GM10847 (cell line): ENCODE results near the gene WRAP53.

Source experiments
- POLR2A ChIP-seq: IDR thresholded peaks from 2 replicates; pipeline ENCODE4 v1.6.1; 2011; ENCODE audit not compliant: insufficient read length; ENCODE audit errors: extremely low read depth

Gene WRAP53

DNA sequence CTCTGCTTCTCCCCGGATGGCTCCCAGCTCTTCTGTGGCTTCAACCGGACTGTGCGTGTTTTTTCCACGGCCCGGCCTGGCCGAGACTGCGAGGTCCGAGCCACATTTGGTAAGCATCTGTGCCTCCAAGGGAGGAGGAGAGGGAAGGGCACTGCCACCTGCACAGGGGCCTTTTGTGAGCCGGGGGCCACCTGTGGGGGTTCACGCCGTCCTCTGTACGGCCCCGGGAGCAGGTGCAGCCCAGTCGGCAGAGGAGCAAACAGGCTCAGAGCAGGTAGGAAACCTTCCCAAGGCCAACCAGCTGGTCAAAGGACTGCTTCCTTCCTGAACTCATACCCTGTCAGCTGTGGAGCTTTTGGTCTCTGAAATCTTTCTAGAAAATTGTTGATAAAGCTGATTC is 13.4 kb downstream of the WRAP53 start:
- TF ChIP-seq POLR2A: no peak

DNA sequence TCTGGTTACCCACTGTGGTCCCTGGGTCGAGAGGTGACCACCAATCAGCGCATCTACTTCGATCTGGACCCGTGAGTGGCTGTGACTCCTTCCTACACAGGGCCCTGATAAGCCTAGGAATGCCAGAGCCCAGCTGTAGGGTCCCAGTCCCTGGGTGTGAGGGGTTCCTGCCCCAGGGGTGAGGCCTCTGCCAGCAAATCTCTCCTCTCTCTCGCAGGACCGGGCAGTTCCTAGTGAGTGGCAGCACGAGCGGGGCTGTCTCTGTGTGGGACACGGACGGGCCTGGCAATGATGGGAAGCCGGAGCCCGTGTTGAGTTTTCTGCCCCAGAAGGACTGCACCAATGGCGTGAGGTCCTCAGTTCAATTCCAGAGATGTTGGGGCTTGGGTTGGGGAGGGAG is 14.5 kb downstream of the WRAP53 start:
- no peak for TF ChIP-seq POLR2A

DNA sequence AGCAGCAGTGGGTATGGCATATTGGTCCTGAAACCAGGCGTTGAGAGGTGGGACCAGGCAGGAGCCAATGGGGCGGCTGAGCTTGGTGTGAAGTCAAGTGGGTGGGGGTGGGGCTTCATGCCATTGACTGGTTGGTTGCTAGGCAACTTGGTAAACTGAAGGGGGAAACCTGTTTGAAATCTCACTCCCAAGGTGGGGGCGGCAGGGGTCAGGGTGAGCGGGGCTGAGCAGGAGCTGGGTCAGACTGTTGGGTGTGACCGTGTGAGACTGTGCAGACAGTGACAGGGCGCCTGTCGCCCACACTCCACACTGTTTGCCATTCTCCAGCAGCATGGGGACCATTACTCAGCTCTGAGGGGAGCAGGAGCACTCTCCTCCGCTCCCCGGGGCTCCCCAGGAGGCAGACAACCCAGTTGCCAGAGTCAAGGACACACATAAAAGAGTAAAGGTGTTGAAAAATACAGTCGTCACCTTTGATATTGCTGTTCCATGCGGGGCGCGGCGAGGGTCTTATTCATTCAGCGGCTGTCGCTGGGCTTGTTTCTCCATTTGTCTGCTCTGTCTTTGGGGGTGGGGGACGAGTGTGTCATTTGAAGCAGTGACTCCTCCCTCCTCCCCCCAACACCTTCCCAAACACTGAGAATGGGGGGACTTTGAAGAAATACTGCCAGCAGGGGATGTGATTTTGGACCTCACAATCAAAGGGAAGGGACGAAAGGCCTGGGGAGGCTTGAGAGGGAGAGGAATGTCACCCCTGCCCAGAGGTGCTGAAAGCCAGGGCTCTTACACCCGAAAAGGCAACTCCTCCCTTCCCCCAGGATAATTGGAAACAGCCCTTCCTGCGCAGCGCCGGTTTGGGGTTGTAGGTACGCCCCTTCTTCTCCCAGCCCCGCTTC is 15.6 kb downstream of the WRAP53 start:
- TF ChIP-seq POLR2A: no peak

DNA sequence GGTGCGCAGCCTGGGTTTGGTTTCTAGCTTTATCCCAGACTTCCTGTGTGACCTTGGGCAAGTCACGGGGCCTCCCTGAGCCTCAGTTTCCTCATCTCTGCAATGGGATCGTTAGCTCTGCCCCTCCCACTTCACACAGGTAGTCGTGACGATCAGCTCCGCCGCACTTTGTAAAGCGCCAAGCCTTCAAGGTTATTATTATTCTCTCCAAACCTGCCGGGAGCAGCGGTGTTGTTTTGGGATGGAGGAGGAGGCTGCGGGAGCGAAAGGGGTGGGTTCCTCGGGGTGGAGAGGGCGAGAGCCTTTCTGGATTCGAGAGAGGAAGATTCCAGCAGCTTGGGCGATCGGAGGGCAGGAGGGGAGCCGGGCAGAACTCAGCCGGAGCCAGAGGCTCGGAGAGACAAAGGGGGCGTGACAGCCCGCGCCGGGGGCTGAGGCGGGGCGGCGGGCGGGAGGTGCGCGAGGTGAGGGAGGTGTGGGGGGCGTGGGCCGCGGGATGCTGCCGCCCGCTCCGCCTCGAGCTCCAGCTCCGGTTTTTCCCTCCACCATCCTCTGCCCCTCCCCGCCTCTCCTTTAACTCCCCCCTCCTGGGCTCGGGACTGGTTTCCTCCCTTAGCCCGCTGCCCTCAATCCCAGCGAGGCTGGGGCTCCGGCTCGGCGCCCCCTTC is 16.5 kb downstream of the WRAP53 start, which contains the start of gene EFNB3:
Gene EFNB3 (plus strand): TSS at position 602 of the 668 bp plus-strand sequence. CDS start 397 bp downstream, outside the sequence.
- no peak for TF ChIP-seq POLR2A

DNA sequence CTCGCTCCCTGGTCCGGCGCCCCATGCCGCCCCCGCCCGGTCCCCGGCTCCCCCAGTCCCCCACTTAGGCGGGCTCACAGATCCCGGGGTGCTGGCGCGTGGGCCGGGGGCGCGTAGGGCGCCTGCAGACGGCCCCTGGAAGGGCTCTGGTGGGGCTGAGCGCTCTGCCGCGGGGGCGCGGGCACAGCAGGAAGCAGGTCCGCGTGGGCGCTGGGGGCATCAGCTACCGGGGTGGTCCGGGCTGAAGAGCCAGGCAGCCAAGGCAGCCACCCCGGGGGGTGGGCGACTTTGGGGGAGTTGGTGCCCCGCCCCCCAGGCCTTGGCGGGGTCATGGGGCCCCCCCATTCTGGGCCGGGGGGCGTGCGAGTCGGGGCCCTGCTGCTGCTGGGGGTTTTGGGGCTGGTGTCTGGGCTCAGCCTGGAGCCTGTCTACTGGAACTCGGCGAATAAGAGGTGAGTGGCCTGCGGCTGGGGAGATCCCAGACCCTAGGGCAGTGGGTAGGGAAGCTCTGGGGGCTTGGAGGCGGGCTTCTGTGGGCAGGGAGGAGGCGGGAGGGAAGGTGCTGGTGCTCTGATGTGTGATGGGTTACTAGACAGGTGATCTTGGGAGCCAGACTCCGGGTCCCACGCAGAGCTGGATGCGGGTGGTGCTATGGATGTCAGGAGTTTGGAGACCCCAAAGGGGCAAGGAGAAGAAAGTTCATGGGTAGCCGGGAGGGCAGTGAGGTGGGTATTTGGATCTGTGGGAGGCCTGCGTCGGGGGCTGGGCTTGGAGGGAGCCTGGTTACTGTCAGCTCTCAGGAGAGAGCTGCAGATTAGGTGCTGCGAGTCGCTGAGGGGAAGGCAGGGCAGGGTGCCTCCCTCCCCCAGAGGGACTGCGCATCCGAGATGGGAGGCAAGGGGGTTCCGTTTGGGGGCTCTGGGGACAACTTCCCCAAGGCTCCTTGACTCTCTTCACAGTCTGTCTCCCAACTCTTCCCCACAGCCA is 17.3 kb downstream of the WRAP53 start:
- TF ChIP-seq POLR2A: no peak

DNA sequence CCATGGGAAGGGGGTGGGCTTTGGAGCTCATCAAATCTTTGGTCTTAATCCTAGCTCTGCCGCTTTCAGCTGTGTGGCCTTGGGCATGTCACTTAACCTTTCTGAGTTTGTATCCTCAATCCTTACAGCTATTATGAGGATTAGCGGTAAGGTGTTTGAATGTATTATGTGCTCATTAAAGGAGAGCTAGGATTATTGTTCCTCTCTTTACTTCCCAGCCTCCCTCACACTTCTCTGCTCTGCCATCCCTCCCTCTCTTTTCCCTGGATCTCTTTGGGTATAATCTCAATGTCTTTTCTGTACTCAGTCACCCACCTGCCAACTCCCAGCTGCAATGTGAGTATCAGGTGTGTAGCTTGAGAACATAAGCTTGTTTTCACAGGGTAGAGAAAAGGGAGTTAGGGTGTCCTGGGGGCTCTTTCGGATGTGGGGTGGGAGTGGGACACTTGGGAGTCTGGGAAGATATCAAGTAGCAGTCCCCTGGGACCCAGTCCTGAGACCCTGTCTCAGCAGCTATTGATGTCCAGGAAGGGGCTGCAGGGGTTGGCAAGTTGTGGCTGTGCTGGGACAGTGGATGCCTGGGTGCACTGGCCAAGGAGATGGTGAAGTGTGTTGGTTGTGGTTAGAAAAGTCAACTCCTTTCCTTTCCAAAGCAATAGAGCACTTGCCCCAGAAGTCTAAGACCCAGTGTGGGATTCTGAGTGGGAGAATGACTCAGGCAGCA is 18.5 kb downstream of the WRAP53 start:
- TF ChIP-seq POLR2A: no peak

DNA sequence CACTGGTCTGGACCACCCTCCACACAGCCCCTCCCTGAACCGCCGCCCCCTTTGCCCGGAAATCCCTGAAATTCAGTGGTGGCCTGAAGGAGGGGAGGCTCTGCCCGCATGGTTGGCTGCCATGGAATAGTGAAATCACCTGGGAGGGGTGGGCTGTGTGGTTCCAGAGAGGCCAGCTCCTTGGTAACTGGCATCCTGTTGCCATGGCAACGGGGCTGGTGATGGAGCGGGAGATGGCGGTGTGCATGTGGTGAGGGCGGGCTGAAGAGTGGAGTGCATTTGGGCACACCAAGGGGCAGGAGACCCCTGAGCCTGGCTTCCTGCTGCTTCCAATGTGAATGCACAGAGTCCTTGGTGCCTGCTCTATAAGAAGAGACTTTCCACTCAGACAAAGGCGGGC is 19.2 kb downstream of the WRAP53 start:
- no peak for TF ChIP-seq POLR2A

DNA sequence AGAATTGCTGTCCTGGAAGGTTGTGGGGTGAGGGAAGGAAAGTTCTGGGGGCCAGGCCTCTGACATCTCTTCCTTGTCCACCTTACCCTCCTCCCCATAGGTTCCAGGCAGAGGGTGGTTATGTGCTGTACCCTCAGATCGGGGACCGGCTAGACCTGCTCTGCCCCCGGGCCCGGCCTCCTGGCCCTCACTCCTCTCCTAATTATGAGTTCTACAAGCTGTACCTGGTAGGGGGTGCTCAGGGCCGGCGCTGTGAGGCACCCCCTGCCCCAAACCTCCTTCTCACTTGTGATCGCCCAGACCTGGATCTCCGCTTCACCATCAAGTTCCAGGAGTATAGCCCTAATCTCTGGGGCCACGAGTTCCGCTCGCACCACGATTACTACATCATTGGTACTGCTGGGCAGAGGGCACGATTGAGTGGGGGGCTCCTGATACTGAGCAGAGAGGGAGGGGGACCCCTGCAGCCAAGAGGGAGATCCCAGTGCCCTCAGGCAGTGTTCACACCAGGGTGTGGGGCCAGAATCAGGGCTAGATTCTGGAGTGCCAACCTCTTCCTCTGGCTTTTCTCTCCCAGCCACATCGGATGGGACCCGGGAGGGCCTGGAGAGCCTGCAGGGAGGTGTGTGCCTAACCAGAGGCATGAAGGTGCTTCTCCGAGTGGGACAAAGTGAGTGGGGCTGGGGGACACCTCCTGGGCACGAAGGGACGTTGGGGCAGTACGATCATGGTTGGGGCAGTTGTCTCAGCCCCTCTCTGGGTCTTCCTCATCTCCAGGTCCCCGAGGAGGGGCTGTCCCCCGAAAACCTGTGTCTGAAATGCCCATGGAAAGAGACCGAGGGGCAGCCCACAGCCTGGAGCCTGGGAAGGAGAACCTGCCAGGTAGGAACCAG is 19.8 kb downstream of the WRAP53 start:
- TF ChIP-seq POLR2A: no peak

DNA sequence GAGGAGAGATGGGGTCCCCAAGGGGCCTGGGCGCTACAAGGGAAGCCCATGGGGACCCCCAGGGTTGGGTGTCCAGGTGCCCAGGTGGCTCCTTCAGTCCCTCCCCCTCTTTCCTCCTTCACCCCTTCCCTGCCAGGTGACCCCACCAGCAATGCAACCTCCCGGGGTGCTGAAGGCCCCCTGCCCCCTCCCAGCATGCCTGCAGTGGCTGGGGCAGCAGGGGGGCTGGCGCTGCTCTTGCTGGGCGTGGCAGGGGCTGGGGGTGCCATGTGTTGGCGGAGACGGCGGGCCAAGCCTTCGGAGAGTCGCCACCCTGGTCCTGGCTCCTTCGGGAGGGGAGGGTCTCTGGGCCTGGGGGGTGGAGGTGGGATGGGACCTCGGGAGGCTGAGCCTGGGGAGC is 20.8 kb downstream of the WRAP53 start:
- no peak for TF ChIP-seq POLR2A

DNA sequence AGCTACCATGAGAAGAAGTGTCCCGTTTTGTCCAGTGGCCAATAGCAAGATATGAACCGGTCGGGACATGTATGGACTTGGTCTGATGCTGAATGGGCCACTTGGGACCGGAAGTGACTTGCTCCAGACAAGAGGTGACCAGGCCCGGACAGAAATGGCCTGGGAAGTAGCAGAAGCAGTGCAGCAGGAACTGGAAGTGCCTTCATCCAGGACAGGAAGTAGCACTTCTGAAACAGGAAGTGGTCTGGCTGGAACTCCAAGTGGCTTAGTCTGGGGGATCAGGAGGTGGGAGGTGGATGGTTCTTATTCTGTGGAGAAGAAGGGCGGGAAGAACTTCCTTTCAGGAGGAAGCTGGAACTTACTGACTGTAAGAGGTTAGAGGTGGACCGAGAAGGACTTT is 22.0 kb downstream of the WRAP53 start:
- no peak for TF ChIP-seq POLR2A

DNA sequence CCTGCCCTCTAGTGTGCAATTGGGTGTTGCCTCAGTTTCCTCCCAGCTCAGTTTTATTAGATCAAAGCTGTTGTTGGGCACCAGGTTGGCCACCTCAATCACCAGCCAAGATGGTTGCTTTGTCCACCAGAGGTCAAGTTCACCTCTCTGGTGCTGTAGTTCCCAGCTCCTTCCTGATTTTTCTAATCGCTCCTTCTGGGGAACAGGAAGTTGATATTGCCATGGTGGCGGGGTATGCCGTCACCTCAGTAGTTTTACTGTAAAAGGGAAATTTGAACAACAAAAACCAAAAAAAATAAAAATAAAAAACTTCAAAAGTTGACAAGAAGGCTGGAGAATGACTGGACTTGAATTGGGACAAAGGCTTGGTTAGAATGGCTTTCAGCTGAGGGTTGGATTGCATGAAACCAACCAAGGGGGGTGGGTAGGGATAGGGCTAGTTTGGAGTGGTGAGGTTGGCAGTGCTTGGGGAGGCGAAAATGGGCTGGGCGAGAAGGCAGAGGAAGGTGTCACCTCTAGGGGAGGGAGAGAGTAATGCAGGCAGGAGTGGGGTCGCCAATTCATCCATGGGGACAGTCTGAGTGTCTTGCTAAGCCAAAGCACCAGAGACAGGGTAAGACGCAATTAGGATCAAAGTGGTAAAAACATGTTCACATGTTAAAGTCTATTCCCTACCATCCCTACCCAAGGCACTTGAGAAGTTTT is 22.9 kb downstream of the WRAP53 start:
- TF ChIP-seq POLR2A: no peak

DNA sequence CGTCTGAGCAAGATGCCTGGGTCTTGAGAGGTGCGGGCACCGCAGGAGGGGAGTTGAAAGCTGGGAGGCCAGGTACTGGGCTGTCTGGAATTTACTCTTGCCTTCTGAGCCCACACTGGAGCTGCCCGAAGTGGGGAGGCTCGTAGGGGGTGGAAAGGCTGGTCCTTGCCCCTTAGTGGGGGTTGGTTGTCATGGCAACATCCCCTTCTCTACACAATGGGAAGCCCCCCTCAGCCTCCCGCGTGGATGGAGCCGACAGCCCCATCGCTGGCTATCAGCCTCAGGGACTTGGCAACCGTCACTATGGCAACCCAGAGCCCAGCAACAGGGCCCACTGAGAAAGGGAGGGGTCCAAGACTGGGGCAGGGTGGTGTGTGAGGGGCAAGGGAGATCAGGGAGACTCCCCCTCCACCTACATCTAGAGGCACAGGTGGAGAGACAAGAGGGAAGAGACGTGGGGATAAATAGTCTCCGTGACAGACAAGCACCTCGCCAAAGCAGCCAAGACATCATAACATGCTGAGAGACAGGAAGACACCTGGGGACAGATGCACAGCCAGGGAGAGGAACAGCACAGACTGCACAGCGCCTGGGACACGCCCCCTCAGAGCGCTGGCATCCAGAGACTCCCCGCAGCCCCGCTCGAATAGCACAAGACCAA is 24.0 kb downstream of the WRAP53 start:
- TF ChIP-seq POLR2A: no peak
